HepG2 (cell line): ENCODE data around the gene ZDHHC14. TPM values are rescaled to one million over a fixed set of nuclear protein-coding genes. Genes with fewer than 3 reads are reported as not detected.

ENCODE experiments used
- ARID3A ChIP-seq: IDR thresholded peaks from 2 replicates; pipeline ENCODE4 v1.6.1; 2012; ENCODE audit warnings: low read depth, low read length, improper control_type of control experiment
- CREB1 ChIP-seq, 2 experiments: fragments of 450-650 bp in 1 of 2; IDR thresholded peaks; 2 replicates each; pipeline ENCODE4 v1.6.1; 2016 to 2017; ENCODE audit warnings: control low read depth in 1 of 2, mild to moderate bottlenecking in 1 of 2, missing compliant biosample characterization in 1 of 2, missing genetic modification characterization in 1 of 2
- ELF1 ChIP-seq: sonication (generic); formaldehyde crosslinking; IDR thresholded peaks from 2 replicates; pipeline ENCODE4 v1.4.0; 2020; ENCODE audit warnings: missing genetic modification reagents
- HDAC2 ChIP-seq: sonication (generic); formaldehyde crosslinking; IDR thresholded peaks from 2 replicates; pipeline ENCODE4 v1.4.0; 2020; ENCODE audit warnings: missing genetic modification reagents
- KAT8 ChIP-seq: IDR thresholded peaks from 2 replicates; pipeline ENCODE4 v1.6.1; 2016; ENCODE audit warnings: missing genetic modification reagents, missing compliant biosample characterization
- RELA ChIP-seq: sonication (generic); formaldehyde crosslinking; IDR thresholded peaks from 2 replicates; pipeline ENCODE4 v1.4.0; 2020; ENCODE audit warnings: missing genetic modification reagents
- SNRNP70 ChIP-seq: fragments of 200-400 bp; formaldehyde crosslinking; IDR thresholded peaks from 2 replicates; pipeline ENCODE4 v1.6.1; 2017; ENCODE audit warnings: mild to moderate bottlenecking, low read depth, low read length, moderate library complexity
- ZBTB2 ChIP-seq: sonication (generic); formaldehyde crosslinking; IDR thresholded peaks from 2 replicates; pipeline ENCODE4 v1.8.0; 2022; ENCODE audit warnings: low read depth, missing genetic modification reagents
- ZNF276 ChIP-seq: sonication (generic); formaldehyde crosslinking; IDR thresholded peaks from 2 replicates; pipeline ENCODE4 v1.4.0; 2020; ENCODE audit warnings: mild to moderate bottlenecking, low read depth, missing genetic modification reagents
- ZNF670 ChIP-seq: sonication (generic); formaldehyde crosslinking; IDR thresholded peaks from 2 replicates; pipeline ENCODE4 v1.8.0; 2022; ENCODE audit warnings: mild to moderate bottlenecking, missing genetic modification reagents, borderline replicate concordance
- ZNF710 ChIP-seq: sonication (generic); formaldehyde crosslinking; IDR thresholded peaks from 2 replicates; pipeline ENCODE4 v1.5.0; 2020; ENCODE audit warnings: mild to moderate bottlenecking, missing genetic modification reagents, borderline replicate concordance
- ZNF772 ChIP-seq: sonication (generic); formaldehyde crosslinking; IDR thresholded peaks from 2 replicates; pipeline ENCODE4 v1.5.0; 2020; ENCODE audit warnings: mild to moderate bottlenecking, missing genetic modification reagents
- polyA plus RNA-seq, 8 experiments: library from polyadenylated mRNA; depleted of rRNA in 3 of 8; stranded (reverse) in 7 of 8; unstranded in 1 of 8; fragments of >200 nt; fragmentation: Illumina TruSeq in 4 of 8; extraction: Trizol in 4 of 8; gene quantifications; 2 replicates each; pipeline versions ENCODE4 v1.2.1 to v1.2.3, GENCODE V29; 2011 to 2016; ENCODE audit warnings: low read depth in 4 of 8, missing spikeins in 1 of 8, mixed read lengths in 1 of 8; ENCODE audit not compliant: insufficient read depth in 1 of 8
- total RNA-seq, 5 experiments: library from RNA; depleted of rRNA; stranded (reverse); fragments of >200 nt; fragmentation: Illumina TruSeq; extraction: Trizol; gene quantifications; 2 replicates each; pipeline ENCODE4 v1.2.3, GENCODE V29; 2016; ENCODE audit warnings: low read depth in 1 of 5
- TF ChIP-seq, protein P1 (sequence below): sonication (generic); formaldehyde crosslinking; IDR thresholded peaks from 2 replicates; pipeline ENCODE4 v1.9.0; 2021; ENCODE audit warnings: mild to moderate bottlenecking, missing genetic modification reagents

The ZDHHC14 gene
- total and polyA plus RNA-seq, 2 of the 13 experiments (the other 11 are each of a cell fraction or from before 2014, with no cell fraction given), result 3.7 to 9.5 TPM

DNA sequence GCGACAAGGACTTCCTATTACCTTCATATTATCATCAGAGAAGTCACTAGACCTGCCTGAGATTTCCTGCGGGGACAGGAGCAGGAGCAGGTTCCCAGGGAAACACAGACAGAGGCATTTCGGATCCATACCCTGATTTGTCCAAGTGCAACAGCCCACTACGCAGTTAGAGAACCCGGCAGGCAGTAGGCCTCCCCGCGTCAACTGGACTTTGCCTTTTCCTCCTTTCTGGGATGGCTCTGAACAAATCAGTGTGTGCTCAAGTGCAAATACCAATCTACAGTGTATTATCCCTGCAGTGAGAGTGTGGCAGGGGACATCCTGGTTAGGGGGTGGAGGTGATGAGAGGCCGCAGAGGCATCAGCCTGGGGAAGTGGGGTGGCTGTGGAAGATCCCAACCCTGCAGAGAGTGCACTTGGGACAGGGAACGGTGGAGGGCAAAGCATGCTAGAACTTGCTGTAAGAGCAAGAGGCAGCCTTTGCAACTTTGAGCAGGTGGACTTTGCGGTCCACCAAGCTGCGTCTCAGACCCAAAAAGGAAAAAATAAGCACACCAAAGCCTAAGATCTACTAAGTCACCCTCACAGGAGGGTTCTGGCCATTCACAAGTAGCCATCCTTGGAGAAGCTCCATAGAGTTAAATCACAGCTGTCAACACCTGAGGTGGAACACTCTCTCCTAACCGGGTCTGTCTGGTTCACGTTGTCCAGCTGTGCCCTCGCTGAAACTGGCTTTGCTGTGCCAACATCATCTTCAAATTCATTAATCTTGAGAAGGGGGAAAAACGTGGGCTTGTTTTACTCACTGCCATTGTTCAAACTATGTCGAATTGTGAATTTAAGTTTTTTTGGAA is 159.1 kb downstream of the ZDHHC14 start (continued):
- TF ChIP-seq, protein P1, sequence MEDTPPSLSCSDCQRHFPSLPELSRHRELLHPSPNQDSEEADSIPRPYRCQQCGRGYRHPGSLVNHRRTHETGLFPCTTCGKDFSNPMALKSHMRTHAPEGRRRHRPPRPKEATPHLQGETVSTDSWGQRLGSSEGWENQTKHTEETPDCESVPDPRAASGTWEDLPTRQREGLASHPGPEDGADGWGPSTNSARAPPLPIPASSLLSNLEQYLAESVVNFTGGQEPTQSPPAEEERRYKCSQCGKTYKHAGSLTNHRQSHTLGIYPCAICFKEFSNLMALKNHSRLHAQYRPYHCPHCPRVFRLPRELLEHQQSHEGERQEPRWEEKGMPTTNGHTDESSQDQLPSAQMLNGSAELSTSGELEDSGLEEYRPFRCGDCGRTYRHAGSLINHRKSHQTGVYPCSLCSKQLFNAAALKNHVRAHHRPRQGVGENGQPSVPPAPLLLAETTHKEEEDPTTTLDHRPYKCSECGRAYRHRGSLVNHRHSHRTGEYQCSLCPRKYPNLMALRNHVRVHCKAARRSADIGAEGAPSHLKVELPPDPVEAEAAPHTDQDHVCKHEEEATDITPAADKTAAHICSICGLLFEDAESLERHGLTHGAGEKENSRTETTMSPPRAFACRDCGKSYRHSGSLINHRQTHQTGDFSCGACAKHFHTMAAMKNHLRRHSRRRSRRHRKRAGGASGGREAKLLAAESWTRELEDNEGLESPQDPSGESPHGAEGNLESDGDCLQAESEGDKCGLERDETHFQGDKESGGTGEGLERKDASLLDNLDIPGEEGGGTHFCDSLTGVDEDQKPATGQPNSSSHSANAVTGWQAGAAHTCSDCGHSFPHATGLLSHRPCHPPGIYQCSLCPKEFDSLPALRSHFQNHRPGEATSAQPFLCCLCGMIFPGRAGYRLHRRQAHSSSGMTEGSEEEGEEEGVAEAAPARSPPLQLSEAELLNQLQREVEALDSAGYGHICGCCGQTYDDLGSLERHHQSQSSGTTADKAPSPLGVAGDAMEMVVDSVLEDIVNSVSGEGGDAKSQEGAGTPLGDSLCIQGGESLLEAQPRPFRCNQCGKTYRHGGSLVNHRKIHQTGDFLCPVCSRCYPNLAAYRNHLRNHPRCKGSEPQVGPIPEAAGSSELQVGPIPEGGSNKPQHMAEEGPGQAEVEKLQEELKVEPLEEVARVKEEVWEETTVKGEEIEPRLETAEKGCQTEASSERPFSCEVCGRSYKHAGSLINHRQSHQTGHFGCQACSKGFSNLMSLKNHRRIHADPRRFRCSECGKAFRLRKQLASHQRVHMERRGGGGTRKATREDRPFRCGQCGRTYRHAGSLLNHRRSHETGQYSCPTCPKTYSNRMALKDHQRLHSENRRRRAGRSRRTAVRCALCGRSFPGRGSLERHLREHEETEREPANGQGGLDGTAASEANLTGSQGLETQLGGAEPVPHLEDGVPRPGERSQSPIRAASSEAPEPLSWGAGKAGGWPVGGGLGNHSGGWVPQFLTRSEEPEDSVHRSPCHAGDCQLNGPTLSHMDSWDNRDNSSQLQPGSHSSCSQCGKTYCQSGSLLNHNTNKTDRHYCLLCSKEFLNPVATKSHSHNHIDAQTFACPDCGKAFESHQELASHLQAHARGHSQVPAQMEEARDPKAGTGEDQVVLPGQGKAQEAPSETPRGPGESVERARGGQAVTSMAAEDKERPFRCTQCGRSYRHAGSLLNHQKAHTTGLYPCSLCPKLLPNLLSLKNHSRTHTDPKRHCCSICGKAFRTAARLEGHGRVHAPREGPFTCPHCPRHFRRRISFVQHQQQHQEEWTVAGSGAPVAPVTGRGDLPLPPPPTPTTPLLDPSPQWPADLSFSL (CRISPR knock-in tag), result peak; percentile 83; the same call in 1 of the 2 replicates
- peak; percentile 78; the same call in 1 of the 2 replicates for TF ChIP-seq ZNF710 (CRISPR knock-in tag)
- TF ChIP-seq SNRNP70, result no peak
- TF ChIP-seq KAT8, result peak; percentile 86
- peak; percentile 93 for TF ChIP-seq ZNF670 (CRISPR knock-in tag)
- no peak; the same call in 1 of the 2 replicates for TF ChIP-seq RELA (CRISPR knock-in tag)
- peak; percentile 74 for TF ChIP-seq ARID3A
- TF ChIP-seq ZNF772 (CRISPR knock-in tag), result peak; percentile 62
- TF ChIP-seq ZBTB2 (CRISPR knock-in tag), result no peak
- no peak for TF ChIP-seq ZNF276 (CRISPR knock-in tag)
- peak; percentile 73 for TF ChIP-seq ELF1 (CRISPR knock-in tag)
- TF ChIP-seq CREB1 (IDR thresholded peaks at IDR 0.05), result 0 out of 2 replicates have a peak, but pooled peaks have one; percentile 12
- peak; percentile 53; the same call in 1 of the 2 replicates for TF ChIP-seq CREB1 (CRISPR knock-in tag; IDR thresholded peaks at IDR 0.05)
- peak; percentile 99 for TF ChIP-seq HDAC2 (CRISPR knock-in tag)
